ENCODE results near the gene GSC2.

GRCh38 chr22:19127329-19128008 lies 22.6 kb downstream of the GSC2 start:
- TF ChIP-seq CTCF (IDR thresholded peaks at IDR 0.05) (no peak), POLR2A (IDR thresholded peaks at IDR 0.05) (no peak)

Data from adrenal gland (tissue), 5 donors.